ENCODE results near the gene IER3.
"Not testable (repeated sequence)": the region's sequence is repeated elsewhere in the genome, so short reads cannot be mapped to it uniquely, and the experiment has no call there.

IER3 gene

DNA sequence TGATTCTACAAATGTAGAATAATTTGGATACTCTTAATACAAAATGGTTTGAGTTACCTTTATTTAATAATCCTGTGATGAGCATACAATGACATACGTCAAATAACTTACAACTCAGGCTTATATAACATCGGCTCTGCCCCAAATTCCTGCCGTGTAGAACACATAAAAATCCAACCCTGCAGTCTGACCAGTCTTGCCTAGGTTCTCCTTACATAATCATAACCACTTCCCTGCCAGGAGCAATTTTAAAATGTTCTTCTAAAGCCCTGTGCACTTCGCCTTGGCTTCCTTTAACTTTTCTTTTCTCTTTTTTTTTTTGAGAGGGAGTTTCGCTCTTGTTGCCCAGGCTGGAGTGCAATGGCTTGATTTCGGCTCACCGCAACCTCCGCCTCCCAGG, 16.2 kb upstream of the IER3 start:
- H3K27me3 ChIP-seq (ENCODE audit: control insufficient read depth, insufficient read depth, low read length, poor library complexity, severe bottlenecking): no peaks in the 10 kb centered on the region
- H3K4me1 ChIP-seq (ENCODE audit: control insufficient read depth, insufficient read depth, low read length): peaks cover 19% of the 10 kb centered on the region
- no peaks in the 10 kb centered on the region for H3K9me3 ChIP-seq (ENCODE audit: control insufficient read depth, low read length)
- H3K4me3 ChIP-seq (ENCODE audit: insufficient read depth, low read depth, low read length): no peak overlapping the region
- WGBS, 2 experiments: 92 to 96% methylated on average over 8 of the region's 8 CpGs
- H3K27ac ChIP-seq (ENCODE audit: insufficient read depth, low read depth, low read length, poor library complexity, severe bottlenecking): no peak overlapping the region
- no peaks in the 10 kb centered on the region for H3K36me3 ChIP-seq (ENCODE audit: control insufficient read depth, insufficient read depth, low read length)

DNA sequence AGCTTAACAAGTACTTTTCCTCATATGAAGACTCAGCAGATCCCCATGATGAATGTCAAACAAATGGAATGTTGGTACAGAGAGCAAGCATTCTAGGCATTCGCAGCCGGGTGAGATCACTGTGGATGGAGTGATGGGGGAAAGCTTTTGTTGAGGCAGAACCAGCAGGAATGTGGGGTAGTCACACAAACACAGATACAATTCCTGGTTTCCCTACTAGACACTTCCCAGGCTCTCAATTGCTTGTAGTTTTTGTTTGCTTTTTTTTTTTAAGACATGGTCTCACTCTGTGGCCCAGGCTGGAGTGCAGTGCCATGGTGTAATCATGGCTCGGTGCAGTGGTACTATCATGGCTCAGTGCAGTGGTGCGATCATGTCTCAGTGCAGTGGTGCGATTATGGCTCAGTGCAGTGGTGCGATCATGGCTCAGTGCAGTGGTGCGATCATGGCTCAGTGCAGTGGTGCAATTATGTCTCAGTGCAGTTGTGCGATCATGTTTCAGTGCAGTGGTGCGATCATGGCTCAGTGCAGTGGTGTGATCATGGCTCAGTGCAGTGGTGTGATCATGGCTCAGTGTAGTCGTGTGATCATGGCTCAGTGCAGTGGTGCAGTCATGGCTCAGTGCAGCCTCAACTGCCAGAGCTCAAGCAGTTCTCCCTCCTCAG, 15.4 kb upstream of the IER3 start:
- Histone ChIP-seq H3K4me3 (ENCODE audit: insufficient read depth, low read depth, low read length) (no peak overlapping the region), H3K4me1 (ENCODE audit: control insufficient read depth, insufficient read depth, low read length) (peaks cover 17% of the 10 kb centered on the region), H3K27me3 (ENCODE audit: control insufficient read depth, insufficient read depth, low read length, poor library complexity, severe bottlenecking) (no peaks in the 10 kb centered on the region), H3K27ac (ENCODE audit: insufficient read depth, low read depth, low read length, poor library complexity, severe bottlenecking) (no peak overlapping the region), H3K9me3 (ENCODE audit: control insufficient read depth, low read length) (no peaks in the 10 kb centered on the region), H3K36me3 (ENCODE audit: control insufficient read depth, insufficient read depth, low read length) (no peaks in the 10 kb centered on the region)
- WGBS, 2 experiments: 93% methylated on average over 10 of the region's 10 CpGs

DNA sequence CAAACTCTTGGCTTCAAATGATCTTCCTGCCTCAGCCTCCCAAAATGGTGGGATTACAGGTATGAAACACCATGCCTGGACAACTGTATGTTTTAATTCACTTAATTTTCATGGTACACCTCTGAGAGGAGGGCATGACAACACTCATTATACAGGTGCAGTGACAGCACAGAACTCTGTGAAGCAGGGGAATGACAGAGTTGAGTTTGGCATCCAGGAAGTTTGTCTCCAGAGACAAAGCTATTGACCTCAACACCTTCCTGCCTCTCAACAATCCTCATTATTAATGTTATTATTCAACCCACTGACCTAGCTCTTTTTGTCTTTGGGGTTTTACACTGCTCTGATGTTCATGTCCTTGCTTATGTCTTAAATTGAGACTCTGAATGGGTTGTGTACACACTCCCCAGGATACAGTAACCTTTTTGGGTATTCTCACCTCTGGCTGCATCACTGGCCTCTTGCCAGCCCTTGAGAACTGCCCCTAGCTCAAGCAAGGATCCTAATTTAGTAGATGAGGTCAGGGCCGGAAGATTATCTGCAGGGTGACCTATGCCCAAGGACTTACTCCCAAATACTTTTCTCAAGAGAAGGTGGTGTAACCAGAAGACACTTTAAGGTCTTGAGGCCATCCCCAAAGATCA, 13.0 kb upstream of the IER3 start:
- 95 to 97% methylated on average over 1 of the region's 1 CpG for WGBS, 2 experiments
- Histone ChIP-seq H3K27me3 (ENCODE audit: control insufficient read depth, insufficient read depth, low read length, poor library complexity, severe bottlenecking) (no peaks in the 10 kb centered on the region), H3K36me3 (ENCODE audit: control insufficient read depth, insufficient read depth, low read length) (no peaks in the 10 kb centered on the region), H3K4me1 (ENCODE audit: control insufficient read depth, insufficient read depth, low read length) (no peaks in the 10 kb centered on the region), H3K27ac (ENCODE audit: insufficient read depth, low read depth, low read length, poor library complexity, severe bottlenecking) (no peak overlapping the region), H3K4me3 (ENCODE audit: insufficient read depth, low read depth, low read length) (no peak overlapping the region), H3K9me3 (ENCODE audit: control insufficient read depth, low read length) (no peaks in the 10 kb centered on the region)

DNA sequence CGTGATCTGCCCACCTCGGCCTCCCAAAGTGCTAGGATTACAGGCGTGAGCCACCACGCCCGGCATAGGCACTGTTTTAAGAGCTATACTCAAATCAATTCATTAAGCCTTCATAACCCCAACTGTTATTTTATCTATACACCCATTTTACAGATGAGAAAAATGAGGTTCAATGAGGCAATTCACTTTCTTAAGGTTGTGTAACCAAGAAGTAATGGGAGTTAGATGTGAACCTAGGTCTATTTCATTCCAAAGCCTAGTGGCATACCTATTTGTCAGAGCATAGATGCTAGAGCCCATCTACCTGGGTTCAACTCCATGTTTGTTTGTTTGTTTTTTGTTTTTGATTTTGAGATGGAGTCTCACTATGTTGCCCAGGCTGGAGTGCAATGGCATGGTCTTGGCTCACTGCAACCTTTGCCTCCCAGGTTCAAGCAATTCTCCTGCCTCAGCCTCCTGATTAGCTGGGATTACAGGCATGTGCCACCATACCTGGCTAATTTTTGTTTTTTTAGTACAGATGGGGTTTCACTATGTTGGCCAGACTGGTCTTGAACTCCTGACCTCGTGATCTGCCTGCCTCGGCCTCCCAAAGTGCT, 12.2 kb upstream of the IER3 start:
- WGBS, 2 experiments: 89 to 95% methylated on average over 7 of the region's 7 CpGs
- H3K27me3 ChIP-seq (ENCODE audit: control insufficient read depth, insufficient read depth, low read length, poor library complexity, severe bottlenecking); H3K9me3 ChIP-seq (ENCODE audit: control insufficient read depth, low read length); H3K27ac ChIP-seq (ENCODE audit: insufficient read depth, low read depth, low read length, poor library complexity, severe bottlenecking); H3K36me3 ChIP-seq (ENCODE audit: control insufficient read depth, insufficient read depth, low read length); H3K4me3 ChIP-seq (ENCODE audit: insufficient read depth, low read depth, low read length); H3K4me1 ChIP-seq (ENCODE audit: control insufficient read depth, insufficient read depth, low read length): not testable (repeated sequence)

DNA sequence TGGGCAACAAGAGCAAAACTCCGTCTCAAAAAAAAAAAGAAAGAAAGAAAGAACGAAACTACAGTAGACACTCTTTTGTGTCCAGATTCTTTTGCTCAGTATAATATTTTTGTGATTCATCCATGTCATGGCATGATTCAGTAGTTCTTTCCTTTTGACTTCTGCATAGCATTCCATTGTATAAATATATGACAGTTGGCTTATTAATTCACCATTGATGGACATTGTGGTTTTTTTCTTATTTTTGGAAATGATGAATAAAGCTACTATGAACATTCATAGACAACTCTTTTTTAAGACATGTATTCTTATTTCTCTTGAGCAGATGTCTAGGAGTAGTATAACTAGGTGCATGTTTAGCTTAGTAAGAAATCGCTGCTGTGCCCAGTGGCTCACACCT, 10.3 kb upstream of the IER3 start:
- Histone ChIP-seq H3K9me3 (ENCODE audit: control insufficient read depth, low read length) (no peaks in the 10 kb centered on the region), H3K36me3 (ENCODE audit: control insufficient read depth, insufficient read depth, low read length) (no peaks in the 10 kb centered on the region), H3K4me3 (ENCODE audit: insufficient read depth, low read depth, low read length) (no peak overlapping the region), H3K27ac (ENCODE audit: insufficient read depth, low read depth, low read length, poor library complexity, severe bottlenecking) (no peak overlapping the region), H3K27me3 (ENCODE audit: control insufficient read depth, insufficient read depth, low read length, poor library complexity, severe bottlenecking) (no peaks in the 10 kb centered on the region), H3K4me1 (ENCODE audit: control insufficient read depth, insufficient read depth, low read length) (no peaks in the 10 kb centered on the region)
- 93 to 95% methylated on average over 3 of the region's 3 CpGs for WGBS, 2 experiments

DNA sequence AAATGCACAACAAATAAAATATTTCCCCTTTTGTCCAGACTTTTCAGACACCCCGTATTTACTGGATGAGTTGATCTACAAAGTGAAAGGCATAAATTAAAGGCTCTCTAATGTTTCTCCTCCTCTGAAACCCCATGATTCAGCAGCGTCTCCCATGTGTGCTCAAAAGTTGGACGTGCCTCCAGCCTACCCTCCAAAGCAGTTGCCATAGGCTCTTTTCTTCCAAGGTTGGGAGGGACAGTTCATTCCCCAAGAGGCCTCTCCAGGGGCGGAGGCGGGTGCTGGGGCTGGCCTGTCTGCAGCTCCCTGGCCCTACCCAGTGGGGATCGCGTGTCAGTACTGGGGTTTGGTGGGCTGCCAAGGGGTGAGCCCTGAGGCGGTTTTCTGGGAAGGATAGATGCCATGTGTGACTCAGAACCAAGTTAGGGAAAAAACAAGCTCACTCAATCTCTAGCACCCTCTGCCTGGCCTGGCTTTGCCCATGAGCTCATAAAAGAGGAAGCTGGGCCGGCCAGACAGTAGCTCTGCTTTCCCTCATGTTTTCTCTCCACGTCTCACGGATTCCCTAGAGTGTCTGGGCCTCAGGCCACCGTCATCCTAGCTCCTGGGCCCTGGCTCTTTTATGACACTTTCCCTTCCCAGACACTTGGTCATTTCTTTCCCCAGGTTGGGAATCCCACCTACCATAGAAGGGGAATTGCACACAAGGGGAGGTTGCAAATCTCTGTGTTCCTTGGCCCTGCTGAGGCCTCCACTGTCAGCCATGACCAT, 8.0 kb upstream of the IER3 start:
- H3K4me3 ChIP-seq (ENCODE audit: insufficient read depth, low read depth, low read length): no peak overlapping the region
- WGBS, 2 experiments: 86 to 88% methylated on average over 12 of the region's 12 CpGs
- no peaks in the 10 kb centered on the region for H3K27me3 ChIP-seq (ENCODE audit: control insufficient read depth, insufficient read depth, low read length, poor library complexity, severe bottlenecking)
- H3K9me3 ChIP-seq (ENCODE audit: control insufficient read depth, low read length): no peaks in the 10 kb centered on the region
- H3K4me1 ChIP-seq (ENCODE audit: control insufficient read depth, insufficient read depth, low read length): peaks cover 6% of the 10 kb centered on the region
- H3K36me3 ChIP-seq (ENCODE audit: control insufficient read depth, insufficient read depth, low read length): no peaks in the 10 kb centered on the region
- H3K27ac ChIP-seq (ENCODE audit: insufficient read depth, low read depth, low read length, poor library complexity, severe bottlenecking): no peak overlapping the region

DNA sequence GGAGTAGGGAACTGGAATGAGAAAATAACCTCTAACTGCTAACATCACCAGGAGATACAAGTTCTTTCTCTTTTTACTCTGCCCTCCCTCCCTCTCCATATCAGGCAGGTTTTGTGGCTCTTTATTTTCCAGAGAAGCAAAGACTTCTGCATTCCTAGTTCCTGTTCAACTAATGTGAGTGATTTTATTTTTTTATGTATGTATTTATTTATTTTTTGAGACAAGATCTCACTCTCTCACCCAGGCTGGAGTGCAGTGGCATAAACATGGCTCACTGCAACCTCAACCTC, 6.0 kb upstream of the IER3 start:
- no peaks in the 10 kb centered on the region for H3K27me3 ChIP-seq (ENCODE audit: control insufficient read depth, insufficient read depth, low read length, poor library complexity, severe bottlenecking)
- H3K4me3 ChIP-seq (ENCODE audit: insufficient read depth, low read depth, low read length): no peak overlapping the region
- H3K27ac ChIP-seq (ENCODE audit: insufficient read depth, low read depth, low read length, poor library complexity, severe bottlenecking): no peak overlapping the region
- no peaks in the 10 kb centered on the region for H3K9me3 ChIP-seq (ENCODE audit: control insufficient read depth, low read length)
- H3K36me3 ChIP-seq (ENCODE audit: control insufficient read depth, insufficient read depth, low read length): no peaks in the 10 kb centered on the region
- H3K4me1 ChIP-seq (ENCODE audit: control insufficient read depth, insufficient read depth, low read length): peaks cover 6% of the 10 kb centered on the region

DNA sequence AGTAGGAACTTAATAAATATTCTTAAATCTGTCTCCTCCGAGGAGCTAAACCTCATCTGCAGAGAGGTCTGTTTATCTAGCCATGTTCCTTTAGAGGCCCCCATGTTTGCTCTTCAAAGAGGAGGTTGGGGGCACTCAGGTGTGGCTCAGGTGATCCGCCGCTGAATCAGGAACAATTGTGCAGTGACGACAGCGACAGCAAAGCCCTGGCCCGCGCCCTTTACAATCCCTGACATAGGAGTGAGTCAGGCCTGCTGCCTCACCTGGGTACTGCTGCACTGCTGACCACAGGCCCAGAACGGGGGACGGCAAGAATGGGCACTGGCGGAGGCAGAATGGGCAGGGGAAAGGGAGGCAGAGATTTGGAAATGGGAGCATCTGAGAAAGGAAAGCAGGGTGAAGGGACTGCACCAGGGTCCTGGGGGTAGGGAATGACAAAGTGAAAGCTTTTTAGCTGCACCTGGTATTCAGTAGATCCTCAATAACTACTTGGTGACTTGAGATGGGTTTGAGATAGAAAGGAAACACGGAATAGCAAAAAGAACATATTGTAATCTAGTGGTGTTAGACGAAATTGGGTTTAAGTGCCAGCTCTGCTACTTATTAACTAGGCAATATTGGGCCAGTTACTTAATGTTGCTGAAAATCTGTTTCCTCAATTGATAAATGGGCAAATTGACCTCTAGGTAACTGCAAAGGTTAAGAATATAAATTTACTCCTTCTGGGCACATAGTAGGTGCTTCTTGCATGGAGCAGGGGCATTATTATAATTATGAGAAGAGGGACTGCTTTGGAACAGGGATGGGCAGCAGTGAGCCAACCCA, 5.4 kb upstream of the IER3 start:
- no peak overlapping the region for H3K27ac ChIP-seq (ENCODE audit: insufficient read depth, low read depth, low read length, poor library complexity, severe bottlenecking)
- no peaks in the 10 kb centered on the region for H3K36me3 ChIP-seq (ENCODE audit: control insufficient read depth, insufficient read depth, low read length)
- H3K27me3 ChIP-seq (ENCODE audit: control insufficient read depth, insufficient read depth, low read length, poor library complexity, severe bottlenecking): no peaks in the 10 kb centered on the region
- H3K4me1 ChIP-seq (ENCODE audit: control insufficient read depth, insufficient read depth, low read length): peaks cover 6% of the 10 kb centered on the region
- no peaks in the 10 kb centered on the region for H3K9me3 ChIP-seq (ENCODE audit: control insufficient read depth, low read length)
- no peak overlapping the region for H3K4me3 ChIP-seq (ENCODE audit: insufficient read depth, low read depth, low read length)
- 92 to 93% methylated on average over 12 of the region's 12 CpGs for WGBS, 2 experiments

DNA sequence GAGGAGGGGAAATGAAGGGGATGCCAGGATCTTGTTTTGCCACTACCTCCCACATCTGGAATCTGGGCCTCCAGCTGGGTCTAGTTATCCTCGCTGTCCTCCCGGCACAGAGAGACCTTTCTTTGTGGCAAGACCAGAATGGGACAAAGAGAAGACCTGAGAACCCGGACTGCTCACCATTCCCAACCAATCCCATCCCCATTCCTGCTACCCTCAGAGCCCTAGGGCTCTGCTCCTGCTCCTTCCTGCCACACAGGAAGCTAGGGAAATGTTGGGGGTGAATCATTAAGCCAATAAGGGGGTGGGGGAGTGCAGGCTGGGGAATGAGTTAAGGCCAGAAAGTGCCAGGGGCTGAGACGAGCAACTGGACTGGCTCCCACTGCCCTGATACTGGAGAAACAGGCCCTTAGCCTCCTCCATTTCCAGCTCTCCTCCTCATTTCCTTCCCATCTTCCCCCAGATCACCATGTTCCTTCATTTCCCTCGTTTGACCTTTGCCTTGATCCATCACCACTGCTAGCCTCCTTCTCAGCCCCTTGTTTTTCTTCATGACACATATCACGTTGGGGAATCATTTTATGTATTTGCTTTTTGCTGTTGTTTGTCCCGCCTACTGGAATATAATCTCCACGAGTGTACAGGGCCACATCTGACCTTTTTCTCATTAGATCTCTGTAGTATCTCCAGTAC, 4.6 kb upstream of the IER3 start:
- WGBS, 2 experiments: 81% methylated on average over 8 of the region's 8 CpGs
- H3K27ac ChIP-seq (ENCODE audit: insufficient read depth, low read depth, low read length, poor library complexity, severe bottlenecking): no peak overlapping the region
- no peaks in the 10 kb centered on the region for H3K9me3 ChIP-seq (ENCODE audit: control insufficient read depth, low read length)
- H3K27me3 ChIP-seq (ENCODE audit: control insufficient read depth, insufficient read depth, low read length, poor library complexity, severe bottlenecking): peaks cover 4% of the 10 kb centered on the region
- peaks cover 6% of the 10 kb centered on the region for H3K4me1 ChIP-seq (ENCODE audit: control insufficient read depth, insufficient read depth, low read length)
- H3K36me3 ChIP-seq (ENCODE audit: control insufficient read depth, insufficient read depth, low read length): no peaks in the 10 kb centered on the region
- H3K4me3 ChIP-seq (ENCODE audit: insufficient read depth, low read depth, low read length): no peak overlapping the region

Data from ectodermal cell (in vitro differentiated cells).